Urothelium cell line (cell line): Measurements from ENCODE around the gene HOXA10.
A peak's percentile ranks its signal among the peaks of the same experiment; 100 is the strongest.

Source experiments
- DNase-seq: peaks from one replicate; pipeline ENCODE4 v3.0.0; 2011; ENCODE audit warnings: low spot score, mixed read lengths
- FAIRE-seq: peaks from 2 replicates; lab custom pipeline; 2011; peaks lifted over from hg19 to GRCh38; lab: Jason Lieb, UNC

HOXA10 gene

GRCh38 chr7:27191833-27192545 lies 17.9 kb upstream of the HOXA10 start:
- DNase-seq (no peak), FAIRE-seq (no peak)

GRCh38 chr7:27191161-27191731 lies 17.1 kb upstream of the HOXA10 start:
- DNase-seq (no peak), FAIRE-seq (no peak)

GRCh38 chr7:27189997-27190748 lies 16.1 kb upstream of the HOXA10 start:
- FAIRE-seq (no peak), DNase-seq (no peak)

- no peak for DNase-seq
These were observed 15.3 kb upstream of the HOXA10 start for GRCh38 chr7:27189295-27189996.

GRCh38 chr7:27188386-27189294 lies 14.5 kb upstream of the HOXA10 start:
- DNase-seq (no peak), FAIRE-seq (no peak)

More at GRCh38 chr7:27189295-27189996, 15.3 kb upstream of the HOXA10 start:
- no peak for FAIRE-seq

GRCh38 chr7:27187475-27188385 lies 13.6 kb upstream of the HOXA10 start:
- DNase-seq: no peak
- no peak for FAIRE-seq

GRCh38 chr7:27186668-27187474 lies 12.8 kb upstream of the HOXA10 start:
- DNase-seq: no peak
- FAIRE-seq: no peak

- no peak for DNase-seq
- FAIRE-seq: peak; percentile 9
These were observed 11.9 kb upstream of the HOXA10 start for GRCh38 chr7:27185854-27186667.

- DNase-seq: peak; percentile 83
- FAIRE-seq: no peak
These were observed 11.1 kb upstream of the HOXA10 start, which contains the start of gene HOXA11 for GRCh38 chr7:27185013-27185853. Gene HOXA11, minus strand, starts transcription at chr7:27185232. Its CDS starts 88 bp downstream, at chr7:27185144.

- DNase-seq: peak; percentile 70
- FAIRE-seq: peak; percentile 93
These were observed 10.4 kb upstream of the HOXA10 start for GRCh38 chr7:27184337-27185012.

GRCh38 chr7:27183682-27184336 lies 9.7 kb upstream of the HOXA10 start:
- FAIRE-seq (no peak), DNase-seq (peak; percentile 70)

- DNase-seq (peak; percentile 37), FAIRE-seq (no peak)
These were observed 9.0 kb upstream of the HOXA10 start for GRCh38 chr7:27182861-27183681.

- DNase-seq (no peak), FAIRE-seq (no peak)
These were observed 8.2 kb upstream of the HOXA10 start for GRCh38 chr7:27182285-27182841.

- FAIRE-seq: no peak
- DNase-seq: no peak
These were observed 7.7 kb upstream of the HOXA10 start for GRCh38 chr7:27181795-27182275.
